ENCODE results near the gene IFITM10.

DNA sequence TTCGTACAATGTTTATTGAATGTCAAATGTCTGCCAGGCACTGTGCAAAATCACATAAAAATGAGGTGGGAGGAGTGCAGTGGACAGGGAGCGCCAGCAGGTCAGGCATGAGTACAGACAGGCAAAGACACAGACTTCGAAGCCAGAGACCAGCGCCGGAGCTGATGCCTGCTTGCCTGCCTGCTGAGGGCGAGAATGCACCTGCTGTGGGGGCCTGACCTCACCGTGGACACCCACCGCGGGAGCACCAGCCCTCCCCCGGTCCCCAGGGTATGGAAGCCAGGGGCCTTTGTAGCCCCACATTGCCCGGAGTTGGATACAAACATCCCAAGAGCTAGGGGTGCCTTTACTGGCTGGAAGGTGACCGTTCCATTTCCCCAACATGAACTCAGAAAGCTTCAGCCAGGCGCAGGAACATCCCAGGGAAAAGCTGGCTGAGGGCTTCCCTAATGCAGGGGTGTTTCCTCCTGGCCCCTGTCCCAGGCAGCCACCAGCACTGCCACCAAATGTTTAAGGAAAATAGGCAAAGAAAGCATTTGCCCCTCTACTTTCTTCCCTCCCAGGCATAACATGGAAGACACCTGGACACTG, 17.9 kb downstream of the IFITM10 start:
- TF ChIP-seq, protein P1, sequence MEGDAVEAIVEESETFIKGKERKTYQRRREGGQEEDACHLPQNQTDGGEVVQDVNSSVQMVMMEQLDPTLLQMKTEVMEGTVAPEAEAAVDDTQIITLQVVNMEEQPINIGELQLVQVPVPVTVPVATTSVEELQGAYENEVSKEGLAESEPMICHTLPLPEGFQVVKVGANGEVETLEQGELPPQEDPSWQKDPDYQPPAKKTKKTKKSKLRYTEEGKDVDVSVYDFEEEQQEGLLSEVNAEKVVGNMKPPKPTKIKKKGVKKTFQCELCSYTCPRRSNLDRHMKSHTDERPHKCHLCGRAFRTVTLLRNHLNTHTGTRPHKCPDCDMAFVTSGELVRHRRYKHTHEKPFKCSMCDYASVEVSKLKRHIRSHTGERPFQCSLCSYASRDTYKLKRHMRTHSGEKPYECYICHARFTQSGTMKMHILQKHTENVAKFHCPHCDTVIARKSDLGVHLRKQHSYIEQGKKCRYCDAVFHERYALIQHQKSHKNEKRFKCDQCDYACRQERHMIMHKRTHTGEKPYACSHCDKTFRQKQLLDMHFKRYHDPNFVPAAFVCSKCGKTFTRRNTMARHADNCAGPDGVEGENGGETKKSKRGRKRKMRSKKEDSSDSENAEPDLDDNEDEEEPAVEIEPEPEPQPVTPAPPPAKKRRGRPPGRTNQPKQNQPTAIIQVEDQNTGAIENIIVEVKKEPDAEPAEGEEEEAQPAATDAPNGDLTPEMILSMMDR (IDR thresholded peaks at IDR 0.05; ENCODE audit: insufficient read depth, low read length, poor library complexity, severe bottlenecking), result no peak
- no peak for TF ChIP-seq EZH2phosphoT487 (conservative IDR thresholded peaks at IDR 0.05; ENCODE audit: low read length)
